ENCODE data around the gene RHOT1.
"Not testable (repeated sequence)": the region's sequence is repeated elsewhere in the genome, so short reads cannot be mapped to it uniquely, and the experiment has no call there.

The RHOT1 gene

DNA sequence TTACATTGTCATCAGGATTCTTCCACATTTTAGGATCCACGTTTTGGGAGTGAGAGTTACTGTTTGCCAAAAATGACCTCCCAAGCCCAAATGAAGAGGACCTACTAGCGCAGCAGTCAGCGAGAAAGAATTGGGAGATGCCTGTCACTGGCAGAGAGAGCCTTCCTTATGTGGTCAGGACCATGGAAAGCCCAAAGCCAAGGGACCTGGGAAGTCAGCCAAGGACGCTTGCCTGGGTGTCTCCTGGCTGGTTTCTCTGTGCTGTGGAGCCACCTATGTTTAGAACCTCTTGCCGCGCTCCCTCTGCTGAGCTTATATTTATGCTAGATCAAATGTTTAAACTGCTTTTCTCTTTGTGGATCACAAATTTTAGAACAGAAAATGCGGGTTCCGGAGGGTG, 98.4 kb downstream of the RHOT1 start:
- no peak for DNase-seq

DNA sequence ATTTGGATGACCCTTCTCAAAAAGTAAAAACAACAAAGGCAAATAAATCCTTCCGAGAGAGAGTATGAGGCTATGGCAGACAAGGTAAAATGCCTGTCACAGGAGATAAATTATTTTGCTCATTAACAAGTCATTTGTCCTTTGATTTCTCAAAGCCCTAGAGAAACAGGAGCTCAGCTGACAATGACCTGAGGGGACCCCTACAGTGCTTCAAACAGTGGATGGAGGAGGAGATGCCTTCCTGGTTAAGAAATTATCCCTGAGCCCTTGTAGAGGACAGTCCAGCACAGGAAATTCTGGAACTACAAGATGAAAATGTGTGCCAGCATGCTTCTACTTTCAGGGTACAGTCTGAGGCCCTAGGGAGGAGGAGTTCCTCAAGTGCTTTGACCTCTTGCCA, 99.3 kb downstream of the RHOT1 start:
- DNase-seq, result no peak

DNA sequence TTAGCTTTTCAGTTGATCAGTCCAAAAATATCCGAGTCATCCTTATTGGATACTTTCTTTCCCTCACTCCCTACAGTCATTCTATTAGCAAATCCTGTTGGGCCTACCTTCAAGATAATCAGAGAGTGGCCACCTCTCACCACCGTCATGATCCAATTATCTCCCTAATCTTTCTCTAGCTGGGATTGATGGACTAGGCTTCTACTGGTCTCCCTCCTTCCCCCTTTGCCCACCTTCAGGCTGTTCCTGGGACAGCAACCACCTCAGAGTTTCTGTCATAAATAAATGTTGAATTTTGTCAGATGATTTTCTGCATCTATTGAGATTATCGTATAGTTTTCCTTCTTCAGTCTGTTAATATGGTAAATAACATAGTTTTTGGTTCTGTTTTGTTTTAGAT, 107.2 kb downstream of the RHOT1 start:
- DNase-seq, result no peak

DNA sequence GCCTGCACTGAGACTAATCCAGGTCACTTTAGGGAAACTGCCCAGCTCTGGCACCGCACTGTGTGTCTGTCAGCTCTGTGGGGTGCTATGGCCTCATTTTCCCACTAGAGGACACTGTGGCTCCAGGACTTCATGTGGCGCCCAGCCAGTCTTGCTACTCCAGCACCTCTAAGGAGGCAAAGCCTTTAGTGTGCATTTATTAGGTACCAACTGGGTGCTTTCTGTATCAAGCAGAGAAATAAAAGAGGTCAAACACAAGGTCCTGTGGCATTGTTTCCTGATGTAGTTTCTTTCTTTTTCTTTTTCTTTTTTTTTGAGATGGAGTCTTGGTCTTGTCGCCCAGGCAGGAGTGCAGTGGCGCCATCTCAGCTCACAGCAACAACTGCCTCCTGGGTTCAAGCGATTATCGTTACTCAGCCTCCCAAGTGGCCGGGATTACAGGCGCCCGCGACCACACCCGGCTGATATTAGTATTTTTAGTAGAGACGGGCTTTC, 110.9 kb downstream of the RHOT1 start:
- DNase-seq, result peak; percentile 81

DNA sequence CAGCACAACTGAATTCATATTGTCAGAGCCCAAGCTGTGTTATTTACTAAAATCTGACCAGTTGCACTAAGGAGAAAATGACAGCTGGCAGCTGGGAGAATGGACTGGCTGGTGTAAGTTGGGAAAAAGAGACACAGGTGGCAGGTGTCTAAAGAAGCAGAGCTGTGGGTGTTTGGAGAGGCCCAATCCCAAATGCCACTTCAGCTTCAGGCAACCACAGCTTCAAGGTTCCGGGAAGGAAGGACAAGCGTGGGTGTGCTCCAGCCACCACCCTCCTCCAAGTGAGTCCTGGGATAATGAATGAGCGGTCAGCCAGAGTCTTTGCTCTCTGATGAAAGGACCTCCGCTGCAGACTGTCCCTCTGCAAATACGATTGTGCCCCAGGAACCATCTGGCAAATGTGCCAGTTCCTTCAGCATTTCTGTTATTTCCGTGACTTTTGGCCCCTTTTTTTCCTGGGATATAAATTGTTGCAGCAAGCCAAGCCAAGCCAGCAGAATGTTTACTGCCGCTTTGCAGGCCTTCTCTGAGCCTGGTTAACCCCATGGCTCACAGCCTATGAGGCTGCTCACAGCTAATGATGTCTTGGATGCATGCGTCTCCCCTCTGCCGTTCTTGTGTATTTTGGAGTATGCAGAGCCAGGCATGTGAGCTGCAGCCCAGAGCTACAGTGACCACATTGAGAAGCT, 113.9 kb downstream of the RHOT1 start:
- DNase-seq, result no peak

DNA sequence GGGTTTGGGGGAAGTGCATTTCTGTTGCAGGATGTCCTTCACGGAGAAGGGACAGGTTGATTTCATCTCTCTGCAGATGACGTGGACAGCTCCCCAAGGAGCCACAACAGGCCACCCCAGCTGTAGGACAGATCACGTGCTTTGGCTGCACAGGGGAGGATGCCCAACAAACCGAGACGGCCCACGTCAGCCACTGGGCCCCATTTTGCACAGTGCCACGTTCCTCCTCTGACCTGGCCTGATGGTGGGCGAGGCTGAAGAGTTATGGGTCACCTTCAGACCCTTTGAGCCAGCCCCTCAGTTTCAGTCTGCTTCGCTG, 114.4 kb downstream of the RHOT1 start:
- DNase-seq, result no peak

DNA sequence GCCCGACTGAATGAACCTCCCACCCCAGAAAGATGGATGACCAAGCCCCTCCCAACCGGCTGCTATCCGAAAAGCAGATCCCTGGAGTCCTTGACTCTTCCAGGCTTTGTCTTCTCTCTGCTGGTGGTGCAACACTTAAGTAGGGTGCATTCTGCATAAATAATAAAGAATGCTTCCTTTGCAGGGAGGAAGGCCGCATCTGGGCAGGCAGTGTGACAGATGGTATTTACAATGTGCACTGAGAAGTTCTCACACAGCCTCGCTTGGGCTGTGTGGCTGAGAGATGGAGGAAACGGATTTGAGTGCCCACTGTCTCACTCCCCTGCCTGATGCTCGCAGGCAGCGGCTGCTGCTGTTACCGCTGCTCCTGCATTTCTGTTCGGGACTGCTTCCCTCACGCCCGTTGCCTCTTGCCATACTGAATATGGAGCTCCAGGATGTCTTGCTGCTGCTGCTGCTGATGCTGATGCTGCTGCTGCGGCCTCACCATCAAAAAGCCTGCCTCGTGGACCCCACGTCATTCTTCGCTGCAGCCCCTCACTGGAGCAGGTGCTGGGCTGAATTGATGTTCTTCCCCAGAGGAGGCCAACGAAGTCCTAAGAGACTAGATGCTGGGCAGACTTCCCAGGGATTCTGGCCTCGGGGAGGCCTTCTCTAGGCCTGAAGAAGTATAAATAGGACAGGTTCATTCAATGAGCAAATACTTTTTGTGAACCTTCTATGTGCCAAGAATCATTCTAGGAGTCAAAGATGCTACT, 116.3 kb downstream of the RHOT1 start:
- DNase-seq, result no peak

DNA sequence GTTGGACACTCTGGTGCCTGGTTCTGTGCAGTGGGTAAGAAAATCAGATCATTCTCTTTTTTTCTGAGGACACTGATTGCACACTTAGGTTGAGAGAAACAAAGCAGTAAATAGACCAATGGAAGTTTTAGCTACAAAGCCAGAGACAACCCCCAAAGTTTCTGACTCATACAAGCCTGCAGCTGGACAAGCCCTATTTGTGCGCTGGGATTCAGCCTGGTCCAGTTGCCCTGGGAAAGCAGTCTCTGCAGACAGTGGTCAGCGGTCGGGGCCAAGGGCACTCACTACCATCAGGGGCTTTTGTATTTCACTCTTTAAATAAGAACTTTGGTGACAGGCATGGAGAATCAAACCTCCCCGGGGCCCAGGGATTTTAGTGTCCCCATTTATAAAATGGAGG, 117.3 kb downstream of the RHOT1 start:
- no peak for DNase-seq

DNA sequence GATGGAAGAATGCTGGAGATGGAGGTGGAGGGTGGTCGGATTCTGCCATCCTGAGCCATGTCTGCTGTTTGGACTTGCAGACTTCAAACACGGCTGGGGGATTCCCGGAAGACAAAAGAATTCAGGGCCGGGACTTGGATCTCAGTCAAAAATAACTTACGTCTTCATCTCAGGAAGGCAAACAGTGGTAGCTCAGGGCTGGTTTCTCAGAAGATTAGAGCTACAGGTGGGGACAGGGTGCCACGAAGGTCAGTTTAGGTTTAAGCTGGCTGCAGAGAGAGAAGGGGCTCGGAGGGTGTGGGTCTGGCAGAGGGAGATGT, 119.1 kb downstream of the RHOT1 start:
- no peak for DNase-seq

DNA sequence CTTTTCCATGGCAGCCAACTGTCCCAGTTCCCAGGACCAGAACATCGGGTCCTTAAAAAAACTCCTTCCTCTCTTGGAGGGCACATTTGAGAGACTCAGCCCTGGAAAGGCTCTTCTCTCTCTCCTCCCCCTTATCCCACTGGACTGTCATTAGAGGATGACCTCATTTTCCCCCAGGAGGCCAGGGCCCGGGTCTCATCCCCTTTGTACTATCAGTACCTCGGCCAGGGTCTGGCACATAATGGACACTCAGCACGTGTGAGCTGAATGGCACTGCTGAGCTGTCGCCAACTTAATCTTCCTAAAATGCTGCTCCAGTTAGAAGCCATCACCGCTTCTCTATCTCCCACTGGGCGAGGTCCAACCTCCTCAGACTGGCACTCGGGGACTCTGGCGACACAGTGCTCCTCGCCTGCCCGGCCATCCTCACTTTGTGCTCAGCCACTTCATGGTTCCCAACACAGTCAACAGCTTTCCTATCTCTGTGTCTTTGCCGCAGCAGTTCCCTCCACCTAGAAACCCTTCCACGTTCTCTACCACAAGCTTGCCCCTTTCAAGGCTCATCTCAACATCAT, 119.7 kb downstream of the RHOT1 start:
- DNase-seq, result no peak

DNA sequence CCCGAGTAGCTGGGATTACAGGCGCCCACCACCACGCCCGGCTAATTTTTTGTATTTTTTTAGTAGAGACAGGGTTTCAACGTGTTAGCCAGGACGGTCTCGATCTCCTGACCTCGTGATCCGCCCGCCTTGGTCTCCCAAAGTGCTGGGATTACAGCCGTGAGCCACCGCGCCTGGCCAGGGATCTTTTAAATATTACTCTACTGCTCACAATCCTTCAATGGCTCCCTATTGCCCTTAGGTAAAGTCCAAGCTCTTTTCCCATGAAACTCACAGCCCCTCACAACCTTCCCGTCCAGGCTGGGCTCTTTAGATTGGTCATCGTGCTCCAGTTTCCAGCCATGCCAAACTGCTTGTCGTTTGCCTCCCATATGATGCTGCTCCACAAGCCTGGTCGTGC, 121.2 kb downstream of the RHOT1 start:
- DNase-seq, result not testable (repeated sequence)

DNA sequence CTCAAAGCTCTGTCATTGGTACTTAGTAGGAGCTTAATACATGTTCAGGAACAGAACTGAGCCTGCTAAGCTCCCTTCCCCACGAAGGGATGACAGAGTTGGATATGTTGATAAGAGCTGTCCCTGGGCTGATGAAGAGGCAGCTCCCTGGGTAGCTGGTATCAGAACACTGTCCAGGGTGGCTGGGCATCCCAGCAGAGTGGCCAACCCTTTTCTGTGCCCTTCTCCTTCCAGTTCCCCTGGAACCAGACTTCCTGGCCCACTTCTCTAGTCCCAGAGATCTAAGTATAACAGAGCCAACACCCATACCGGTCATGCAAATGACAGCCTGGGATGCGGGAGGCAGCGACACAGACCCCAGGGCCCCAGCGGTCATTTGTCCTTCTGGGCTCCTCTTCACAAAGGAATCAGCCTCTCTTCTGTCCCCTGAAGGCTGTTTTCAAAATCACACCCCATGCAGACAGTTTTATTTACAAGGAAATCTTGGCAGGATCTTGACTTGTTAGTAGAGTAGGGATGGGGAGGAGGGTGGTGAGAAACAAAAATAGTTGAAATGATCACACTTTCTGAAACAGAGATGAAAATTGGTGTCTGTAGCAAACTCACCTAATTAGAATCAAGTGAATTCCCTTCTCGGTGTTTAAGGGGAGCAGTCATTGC, 122.0 kb downstream of the RHOT1 start:
- DNase-seq, result no peak

DNA sequence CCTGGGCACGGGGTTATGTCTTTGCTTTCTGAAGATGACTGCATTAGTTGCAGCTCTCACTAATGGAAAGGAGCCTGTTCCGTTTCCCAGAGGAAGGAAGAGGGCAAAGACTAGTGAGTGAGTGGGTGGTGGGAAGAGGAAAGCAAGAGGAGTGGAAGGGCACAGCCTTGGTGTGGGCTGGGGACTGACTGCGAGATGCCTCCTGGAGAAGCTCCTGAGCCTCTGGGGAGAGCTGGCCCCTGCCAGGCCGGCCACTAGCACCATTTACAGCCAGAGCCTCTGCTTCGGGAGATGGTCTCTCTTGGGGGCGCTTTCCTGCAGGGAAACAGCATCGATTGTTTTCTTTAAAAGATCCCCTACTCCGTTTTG, 122.5 kb downstream of the RHOT1 start:
- no peak for DNase-seq

DNA sequence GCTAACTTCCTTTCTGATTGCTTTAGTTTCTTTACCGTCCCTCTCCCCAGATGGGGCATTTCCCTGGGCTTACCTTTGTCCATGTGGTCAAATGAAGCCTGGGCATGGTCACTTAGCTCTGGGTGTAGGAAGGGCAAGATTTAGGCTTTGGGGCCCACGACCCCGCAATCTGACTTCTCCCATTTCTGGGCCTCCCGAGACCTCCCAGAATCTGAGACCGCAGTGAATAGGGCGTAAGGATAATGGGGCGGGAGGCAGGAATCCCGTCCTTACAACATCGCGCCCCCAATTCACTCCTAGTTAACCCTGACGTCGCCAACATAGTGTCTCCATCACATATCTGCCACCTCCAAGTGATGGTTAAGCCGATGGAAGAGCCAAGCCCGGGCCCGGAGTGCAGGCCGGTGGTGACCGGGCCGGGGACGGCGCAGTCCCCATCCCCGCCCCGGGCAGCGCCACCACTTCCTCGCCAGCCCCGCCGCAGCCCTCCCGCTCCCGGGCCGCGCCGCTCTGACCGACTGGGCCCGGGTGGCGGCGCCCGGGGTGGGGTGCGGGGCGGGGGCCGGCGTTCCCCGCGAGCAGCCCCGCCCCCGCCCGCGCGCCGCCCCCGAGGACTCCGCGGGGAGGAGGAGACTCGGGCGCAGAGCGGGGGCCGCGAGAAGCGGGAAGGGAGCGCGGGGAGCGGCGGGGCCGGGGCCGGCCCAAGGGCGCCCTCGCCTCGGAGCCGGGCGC, 123.1 kb downstream of the RHOT1 start, which contains the start of gene RHBDL3:
Gene RHBDL3, plus strand, starts transcription at position 641 of the 732 bp plus-strand sequence. CDS start 358 bp downstream, outside the sequence.
- no peak for DNase-seq

DNA sequence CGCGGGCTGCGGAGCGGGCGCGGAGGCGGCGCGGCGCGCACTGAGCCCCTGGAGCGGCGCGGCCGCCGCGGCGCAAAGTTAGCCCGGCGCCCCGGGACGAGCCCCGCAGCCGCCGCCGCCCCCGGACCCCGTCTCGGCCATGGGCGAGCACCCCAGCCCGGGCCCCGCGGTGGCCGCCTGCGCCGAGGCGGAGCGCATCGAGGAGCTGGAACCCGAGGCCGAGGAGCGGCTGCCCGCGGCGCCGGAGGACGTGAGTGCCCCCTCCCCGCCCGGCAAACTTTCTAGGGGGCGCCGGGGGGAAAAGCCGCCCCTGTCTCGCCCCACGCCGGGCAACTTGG, 123.7 kb downstream of the RHOT1 start:
- no peak for DNase-seq

DNA sequence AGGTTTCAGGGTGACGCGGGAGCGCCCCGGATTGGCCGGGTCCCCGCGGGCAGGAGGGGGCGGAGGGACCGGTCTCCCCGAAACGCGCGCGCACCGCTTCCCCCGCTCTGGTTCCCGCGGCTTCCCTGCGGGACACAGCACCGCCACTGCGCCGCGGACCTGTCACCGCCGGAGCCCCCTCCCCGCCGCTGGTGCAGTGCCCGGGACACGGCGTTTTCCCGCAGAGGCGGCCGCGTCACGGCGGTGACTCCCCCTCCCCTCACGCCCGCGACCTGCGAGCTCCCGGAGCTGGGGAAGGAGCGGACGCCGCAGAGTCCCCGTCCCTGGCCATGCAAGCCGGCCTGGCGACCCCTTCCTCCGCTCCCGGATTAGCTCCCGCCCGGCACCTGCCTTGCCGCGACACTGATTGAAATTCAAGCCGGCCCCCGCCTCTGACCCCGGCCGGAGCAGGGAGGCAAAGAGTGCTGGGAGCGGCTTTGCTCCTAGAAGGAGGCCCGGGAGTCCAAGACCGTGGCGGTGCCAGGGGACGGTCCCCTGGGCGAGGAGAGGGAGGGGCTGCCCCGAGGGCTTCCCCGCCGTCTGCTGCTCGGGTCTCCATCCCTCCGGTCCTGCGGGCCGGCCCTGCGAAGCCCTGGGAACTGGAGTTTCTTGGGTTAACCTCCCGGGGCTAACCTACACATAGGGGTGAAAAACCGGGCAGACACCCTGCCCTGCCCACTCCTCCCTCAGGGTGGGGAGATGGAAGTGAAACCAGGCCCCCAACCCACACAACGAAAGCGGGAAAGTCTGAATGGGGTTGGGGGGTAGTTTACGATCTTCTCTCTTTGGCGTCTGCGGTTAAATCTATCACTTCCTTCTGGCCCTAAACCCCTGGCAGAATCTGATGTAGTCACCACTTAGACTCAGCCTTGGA, 124.3 kb downstream of the RHOT1 start:
- DNase-seq, result no peak

DNA sequence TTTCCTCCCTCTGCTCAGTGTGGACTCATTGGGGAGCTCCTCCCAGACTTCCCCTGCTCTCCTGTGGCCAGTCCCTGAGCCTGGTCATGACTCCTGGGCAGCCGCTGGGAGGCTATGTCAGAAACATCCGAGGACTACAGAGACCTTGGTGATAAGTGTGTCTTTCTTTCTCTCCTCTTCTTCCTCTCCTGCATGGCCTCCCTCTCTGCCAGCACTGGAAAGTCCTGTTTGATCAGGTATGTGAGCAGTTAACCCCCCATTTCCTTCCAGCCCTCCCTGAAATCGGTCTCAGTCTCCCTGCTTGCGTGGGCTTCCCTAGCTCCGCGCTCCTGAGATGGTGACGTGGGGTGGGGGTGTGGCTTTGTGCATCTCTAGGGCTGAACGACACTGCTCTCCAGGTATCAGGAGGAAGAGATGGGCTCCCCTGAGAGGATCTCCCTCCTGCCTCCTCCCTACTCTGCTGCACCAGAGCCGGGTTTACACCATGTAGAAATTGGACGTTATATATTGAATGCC, 125.4 kb downstream of the RHOT1 start:
- no peak for DNase-seq

DNA sequence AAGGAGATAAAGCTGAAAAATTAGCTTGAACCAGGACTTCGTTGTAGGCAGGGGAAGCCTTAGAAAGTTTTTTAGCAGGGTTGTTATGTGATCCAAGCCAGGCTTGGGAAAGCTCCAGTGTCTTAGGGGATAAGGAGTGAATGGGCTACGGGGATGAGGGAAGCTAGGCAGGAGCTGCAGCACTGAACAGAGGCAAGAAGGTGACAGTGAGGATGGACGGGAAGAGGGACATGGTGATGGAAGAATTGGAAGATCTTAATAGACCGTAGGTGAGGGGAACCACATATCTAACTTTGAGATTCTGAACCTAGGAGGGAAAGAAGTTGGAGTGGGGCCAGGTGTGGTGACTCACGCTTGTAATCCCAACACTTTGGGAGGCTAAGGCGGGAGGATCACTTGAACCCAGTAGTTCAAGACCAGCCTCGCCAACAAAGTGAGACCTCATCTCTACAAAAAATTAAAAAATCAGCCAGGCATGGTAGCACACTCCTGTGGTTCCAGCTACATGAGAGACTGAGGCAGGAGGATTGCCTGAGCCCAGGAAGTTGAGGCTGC, 126.5 kb downstream of the RHOT1 start:
- no peak for DNase-seq

DNA sequence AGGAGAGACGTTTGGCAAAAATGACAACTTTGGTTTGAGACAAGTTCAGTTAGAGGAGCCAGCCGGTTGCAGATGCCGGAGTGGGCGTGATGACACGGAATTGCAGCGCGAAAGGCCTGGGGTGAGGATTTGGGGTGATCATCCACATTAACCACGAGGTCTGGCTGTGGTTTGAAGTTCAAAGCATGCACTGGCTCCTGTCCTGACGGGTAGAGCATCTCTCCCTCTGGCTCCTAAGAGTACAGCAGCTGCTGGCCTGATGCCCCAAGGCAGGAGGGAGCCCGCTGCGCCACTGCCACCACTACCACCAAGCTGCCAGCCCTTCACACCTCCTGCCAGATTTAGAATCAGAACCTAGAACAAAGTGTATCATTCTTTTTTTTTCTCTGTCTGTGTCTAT, 127.1 kb downstream of the RHOT1 start:
- no peak for DNase-seq

DNA sequence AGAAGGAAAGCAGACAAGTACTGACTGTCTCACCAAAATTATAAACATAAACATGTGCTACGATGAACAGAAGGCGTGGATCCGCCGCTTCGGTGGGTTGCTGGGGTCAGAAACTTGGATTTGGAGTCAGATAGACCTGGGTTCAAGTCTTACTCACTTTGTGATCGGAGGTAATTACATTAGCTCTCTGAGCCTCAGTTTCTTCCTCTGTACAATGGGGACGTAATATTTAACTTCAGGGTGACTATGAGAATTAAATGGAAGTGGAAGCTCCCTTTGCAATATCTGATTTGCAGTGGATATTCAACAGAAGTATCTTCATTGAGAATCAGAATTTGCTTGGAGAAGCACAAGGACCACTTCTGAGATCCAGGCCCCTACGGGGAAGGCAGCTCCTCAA, 129.5 kb downstream of the RHOT1 start:
- no peak for DNase-seq

DNA sequence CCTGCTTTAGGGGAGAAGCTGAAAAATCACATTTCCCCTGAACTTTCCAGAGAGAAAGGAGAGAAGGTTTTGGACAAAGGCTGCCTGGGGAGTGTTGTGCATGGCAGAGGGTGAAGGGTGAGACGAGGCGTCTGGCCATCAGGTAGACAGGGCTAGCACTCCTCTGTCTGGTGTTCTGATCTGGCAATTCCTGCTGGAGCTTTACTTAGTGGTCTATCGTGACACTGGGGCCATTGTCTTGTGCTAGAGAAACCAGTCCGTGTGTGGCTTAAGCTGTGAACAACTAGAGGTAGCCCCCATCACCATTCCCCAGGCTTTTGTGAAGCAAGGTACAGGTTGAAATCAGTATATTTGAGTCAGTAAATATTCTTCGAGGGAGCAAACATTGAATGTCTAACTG, 131.8 kb downstream of the RHOT1 start:
- no peak for DNase-seq

DNA sequence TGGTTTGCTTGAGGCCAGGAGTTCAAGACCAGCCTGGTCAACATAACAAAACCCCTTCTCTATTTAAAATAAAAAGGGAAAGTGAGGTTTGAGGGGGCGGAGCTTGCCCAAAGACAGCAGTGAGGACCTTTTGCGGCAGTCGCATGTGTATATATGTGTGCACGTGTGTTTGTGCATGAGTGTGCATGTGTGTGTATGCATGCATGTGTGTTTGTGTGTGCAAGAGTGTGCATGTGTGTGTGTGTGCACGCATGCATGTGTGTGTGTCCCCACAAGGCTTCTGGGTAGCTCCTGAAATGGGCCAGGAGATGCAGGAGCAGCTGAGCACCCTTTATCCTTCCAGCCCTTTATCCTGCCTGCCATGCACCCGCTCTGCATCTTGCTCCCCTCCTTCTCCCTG, 132.3 kb downstream of the RHOT1 start:
- DNase-seq, result no peak
